COR-L47 (cell line): ENCODE data around the gene SLC6A3.
"Not testable (repeated sequence)": the region's sequence is repeated elsewhere in the genome, so short reads cannot be mapped to it uniquely, and the experiment has no call there.

ENCODE experiments used
- DNase-seq: peaks from one replicate; lab custom pipeline; 2025; lab: John Stamatoyannopoulos, UW

Gene SLC6A3

DNA sequence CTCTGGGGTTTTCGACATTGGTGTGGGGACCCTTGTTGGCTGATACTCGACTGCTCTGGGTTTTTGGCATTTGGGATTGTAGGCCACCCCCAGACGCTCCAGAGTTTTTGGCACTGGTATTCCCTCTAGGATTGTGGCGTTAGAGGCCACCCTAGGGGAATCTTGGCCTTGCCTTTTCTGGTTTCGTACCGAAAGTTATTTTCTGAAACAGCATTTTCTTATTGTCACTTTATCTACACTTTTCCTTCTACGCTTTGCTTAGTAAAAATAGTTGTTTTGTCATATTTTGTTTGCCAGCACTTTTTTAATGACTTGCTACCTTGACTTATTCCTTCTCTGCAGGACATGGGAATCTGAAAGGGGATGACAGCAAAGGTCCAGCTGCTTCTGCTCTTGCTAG, 75.2 kb downstream of the SLC6A3 start:
- no peak for DNase-seq

DNA sequence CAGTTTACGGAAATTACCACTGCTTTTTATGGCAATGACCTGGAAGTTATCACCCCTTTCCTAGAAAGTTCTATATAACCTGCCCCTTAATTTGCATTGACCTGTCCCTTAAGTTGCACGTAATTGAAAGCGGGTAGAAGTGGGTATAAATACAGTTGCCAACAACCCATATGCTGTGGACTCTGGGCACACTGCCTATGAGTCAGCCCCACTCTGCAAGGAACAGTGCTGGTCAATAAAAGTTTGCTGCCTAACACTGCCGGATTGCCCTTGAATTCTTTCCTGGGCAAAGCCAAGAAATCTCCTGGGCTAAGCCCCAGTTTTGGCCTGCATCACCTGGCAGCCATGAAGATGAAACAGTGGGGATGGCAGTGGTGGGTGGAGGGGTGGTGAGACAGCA, 76.5 kb downstream of the SLC6A3 start:
- DNase-seq: no peak

DNA sequence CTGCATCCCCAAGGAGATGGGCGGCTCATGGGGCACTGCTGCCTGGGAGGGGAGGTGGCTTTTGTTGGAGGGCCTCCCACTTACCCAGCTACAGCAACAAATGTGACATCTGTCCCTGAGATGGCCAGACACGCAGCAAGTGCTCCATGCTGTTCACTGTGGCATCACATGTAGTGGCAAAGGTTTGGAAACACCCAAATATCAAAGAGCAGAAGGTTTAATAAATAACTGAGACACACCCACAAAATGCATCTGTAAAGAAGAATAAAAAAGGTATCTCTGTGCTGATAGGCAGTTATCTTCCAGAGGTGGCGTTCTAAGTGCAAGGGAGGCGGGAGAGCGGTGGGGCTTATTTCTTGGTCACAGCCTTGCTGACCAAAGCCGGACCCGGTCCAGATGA, 77.0 kb downstream of the SLC6A3 start:
- no peak for DNase-seq

DNA sequence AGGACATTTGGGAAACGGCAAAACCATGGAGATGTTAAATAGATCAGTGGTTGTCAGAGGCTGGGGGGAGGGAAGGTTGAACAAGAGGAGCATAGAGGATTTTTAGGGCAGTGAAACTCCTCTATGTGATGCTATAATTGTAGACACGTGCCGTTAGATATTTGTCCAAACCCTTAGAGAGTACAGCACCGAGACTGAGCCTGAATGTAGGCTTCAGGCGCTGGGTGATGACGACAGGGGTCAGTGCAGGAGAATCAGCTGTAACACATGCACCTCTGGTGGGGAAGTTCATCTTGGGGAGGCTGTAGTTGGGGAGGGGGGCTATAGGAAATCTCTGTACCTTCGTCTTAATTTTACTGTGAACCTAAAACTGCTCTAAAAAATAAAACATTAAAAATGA, 78.1 kb downstream of the SLC6A3 start:
- no peak for DNase-seq

DNA sequence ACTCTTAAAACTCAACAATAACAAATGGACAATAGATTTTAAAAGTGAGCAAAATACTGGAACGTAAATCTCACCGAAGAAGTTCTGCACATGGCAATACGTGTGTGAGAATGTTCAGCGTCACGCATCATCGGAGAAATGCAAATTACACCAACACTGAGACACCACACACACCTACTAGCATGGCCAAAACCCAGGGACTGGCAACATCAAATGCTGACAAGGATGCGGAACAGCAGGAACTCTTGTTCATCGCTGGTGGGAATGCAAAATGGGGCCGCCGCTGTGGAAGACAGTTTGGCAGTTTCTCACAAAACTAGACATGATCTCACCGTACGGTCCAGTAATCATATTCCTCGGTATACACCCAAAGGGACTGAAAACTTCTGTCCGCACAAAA, 78.7 kb downstream of the SLC6A3 start:
- DNase-seq: no peak

DNA sequence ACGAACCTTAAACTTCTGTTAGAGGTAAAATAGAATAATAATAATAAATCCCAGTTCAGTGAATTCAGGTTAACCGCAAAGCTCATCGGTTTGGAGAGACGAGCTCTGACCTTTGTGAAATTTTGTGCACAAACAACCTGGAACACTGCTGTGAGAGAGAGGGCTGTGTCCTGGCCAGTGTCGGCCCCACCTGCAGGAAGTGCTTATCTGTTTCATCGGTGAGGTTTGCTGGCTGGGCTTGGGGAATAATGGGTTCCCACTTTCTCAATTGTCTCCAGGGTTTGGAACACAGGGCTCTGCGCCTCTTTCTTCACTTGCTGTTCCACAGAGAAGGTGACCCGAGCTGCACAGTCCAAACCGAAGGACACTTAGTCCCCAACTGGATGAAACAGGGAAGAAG, 81.0 kb downstream of the SLC6A3 start:
- no peak for DNase-seq

DNA sequence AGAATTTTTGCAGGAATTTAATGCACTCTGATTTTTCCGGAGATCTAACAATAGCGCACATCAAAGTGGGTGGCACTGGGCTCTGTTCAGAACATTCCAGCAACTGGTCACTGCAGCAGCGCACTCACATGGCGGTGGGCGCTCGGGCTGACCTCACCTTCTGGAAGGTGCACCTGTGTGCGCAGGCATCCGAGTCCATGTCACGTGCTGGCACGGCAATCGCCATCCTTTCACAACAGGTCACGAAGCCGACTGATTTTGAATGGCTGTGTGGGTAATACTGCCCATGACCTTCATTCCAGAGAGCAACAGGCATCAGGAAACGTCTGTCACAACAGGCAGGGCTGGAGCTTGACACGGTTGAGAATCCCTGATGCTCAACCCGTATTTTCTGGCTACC, 81.7 kb downstream of the SLC6A3 start:
- DNase-seq: no peak

DNA sequence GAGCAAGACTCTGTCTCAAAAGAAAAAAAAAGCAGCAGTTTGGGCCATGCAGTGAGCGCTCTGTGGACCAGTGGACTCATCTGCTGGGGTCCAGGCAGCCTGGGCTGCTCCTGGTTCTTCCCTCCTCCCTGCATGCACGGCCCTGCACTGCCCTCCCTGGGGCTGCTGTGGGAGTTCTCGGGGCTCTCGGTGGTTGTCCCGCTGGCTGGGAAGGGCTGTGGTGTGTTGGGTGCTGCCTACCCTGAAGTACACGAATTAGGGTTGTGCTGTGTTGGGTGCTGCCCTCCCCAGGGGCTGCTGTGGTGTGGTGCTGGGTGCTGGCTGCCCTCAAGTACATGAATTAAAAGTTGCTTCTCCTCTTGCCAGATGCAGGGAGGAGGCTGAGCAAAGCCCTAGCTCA, 82.1 kb downstream of the SLC6A3 start:
- DNase-seq: no peak

DNA sequence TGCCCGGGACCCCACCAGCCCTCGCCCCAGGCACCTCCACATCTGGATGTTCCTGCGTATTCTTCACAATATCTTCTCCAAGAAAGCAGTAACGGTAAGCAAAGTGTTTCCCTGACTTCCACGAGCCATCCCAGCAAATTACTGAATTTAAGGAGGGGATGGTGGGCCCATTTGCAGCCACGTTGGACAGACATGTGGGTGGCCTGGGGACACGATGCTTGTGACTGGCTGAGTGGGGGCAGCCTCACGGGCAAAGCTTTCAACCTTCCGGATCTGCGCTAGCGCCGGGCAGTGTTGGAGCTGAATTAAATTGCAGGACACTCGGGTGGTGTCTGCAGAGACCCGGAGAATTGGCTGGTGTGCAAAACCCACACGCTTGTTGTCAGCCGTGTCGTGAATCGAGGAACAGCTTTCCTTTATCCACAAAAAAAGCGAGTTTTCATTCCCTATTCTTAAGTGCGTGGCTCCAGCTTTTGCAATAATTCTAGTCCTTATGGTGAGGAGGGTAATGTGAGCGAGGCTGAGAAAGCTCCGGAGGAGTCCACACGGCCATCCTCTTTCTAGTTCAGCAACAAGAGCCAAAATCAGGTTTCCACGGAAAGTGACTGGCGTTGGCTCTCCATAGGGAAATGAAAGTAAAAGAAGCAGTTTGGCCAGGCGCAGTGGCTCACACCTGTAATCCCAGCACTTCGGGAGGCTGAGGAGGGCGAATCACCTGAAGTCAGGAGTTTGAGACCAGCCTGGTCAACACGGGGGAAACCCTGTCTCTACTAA, 82.8 kb downstream of the SLC6A3 start:
- DNase-seq: no peak

DNA sequence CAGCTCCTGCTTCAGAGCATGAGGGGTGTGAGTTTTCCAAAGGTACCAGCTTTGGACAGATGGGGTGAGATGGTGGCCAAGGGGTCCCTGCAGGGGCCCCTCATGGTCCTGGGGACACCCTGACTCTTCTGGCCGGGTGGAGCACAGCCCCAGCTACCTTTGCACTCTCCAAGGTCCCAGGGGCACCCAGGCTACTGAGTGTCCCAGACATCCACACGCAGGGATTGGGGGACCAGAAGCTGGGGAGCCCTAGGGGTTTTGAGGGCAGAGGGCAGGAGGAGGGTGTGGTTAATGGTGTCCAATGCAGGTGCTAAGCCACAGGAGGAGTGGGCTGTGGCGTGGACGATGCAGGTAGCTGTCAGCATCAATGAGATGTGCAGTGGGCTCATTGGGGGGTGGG, 84.4 kb downstream of the SLC6A3 start:
- DNase-seq: no peak

DNA sequence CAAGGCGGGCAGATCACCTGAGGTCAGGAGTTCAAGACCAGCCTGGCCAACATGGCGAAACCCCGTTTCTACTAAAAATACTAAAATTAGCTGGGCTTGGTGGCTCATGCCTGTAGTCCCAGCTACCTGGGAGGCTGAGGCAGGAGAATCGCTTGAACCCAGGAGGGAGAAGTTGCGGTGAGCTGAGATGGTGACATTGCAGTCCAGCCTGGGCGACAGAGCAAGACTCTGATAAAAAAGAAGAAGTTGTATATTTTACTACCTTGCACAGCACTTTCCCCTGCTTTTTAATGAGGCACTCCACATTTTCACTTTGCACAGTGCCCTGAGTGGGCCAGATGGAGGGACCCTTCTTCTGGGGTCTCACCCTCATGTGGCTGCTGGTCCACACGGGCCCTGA, 84.9 kb downstream of the SLC6A3 start:
- DNase-seq: not testable (repeated sequence)

DNA sequence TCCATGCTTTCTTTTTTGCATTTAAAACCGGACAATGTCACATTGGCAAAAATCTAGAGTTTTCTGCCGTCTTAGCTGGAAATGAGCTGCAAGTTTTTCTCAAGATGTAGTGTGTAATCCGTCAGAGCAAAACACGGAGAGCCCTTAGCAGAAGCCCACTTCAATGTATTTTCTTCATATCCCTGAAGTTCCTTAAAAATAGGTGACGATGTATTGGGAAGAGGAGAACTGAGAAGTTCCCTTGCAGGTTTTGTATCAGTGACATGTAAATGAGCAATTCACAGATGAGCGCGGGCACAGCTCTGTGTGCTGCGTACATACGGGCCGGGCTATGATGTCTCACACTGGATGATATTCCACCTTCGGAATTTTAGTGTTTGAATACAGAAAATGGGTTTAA, 85.5 kb downstream of the SLC6A3 start:
- DNase-seq: no peak

DNA sequence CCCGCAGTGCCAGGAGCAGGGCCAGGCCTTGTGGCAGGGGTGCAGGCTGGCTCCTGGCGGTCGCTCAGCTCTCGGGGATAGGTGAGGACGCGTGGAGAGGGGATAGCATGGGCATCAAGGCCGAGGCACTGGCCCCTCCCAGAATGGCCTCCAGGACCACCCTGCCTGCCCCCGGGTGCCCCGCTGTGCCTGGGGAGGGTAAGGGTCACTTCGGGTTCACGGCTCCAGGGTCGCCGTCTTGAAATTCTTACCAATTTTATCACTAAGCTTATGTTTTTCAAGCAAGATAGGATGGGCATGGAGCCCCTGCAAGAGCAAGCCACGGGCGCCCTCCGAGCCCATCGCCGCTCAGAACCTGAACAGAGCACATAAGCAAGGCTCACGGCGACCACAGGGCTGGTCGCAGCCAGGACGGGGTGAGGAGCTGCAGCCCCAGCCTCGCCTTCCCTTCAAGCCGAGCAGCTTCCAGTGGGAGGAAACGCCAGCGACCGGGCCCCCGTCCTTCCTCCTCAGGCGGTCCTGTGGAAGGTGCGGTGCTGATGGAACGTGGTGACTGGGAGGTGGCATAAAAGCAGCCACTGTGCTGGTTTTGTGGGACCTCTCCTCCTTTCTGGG, 86.1 kb downstream of the SLC6A3 start:
- no peak for DNase-seq

DNA sequence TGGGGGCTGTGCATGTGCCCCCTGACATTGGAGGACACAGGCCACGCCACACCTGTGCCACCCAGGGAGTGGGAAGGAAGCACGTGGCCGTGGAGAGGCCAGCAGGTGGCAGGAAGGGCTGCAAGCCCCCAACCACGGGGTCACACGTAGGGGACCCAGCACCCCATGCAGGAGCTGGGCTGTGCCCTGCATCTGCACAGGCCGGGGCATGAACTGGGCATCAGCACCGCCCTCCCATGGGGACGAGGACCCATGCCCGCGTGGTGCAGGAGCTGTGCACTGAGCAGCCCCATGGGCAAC, 86.6 kb downstream of the SLC6A3 start:
- no peak for DNase-seq

DNA sequence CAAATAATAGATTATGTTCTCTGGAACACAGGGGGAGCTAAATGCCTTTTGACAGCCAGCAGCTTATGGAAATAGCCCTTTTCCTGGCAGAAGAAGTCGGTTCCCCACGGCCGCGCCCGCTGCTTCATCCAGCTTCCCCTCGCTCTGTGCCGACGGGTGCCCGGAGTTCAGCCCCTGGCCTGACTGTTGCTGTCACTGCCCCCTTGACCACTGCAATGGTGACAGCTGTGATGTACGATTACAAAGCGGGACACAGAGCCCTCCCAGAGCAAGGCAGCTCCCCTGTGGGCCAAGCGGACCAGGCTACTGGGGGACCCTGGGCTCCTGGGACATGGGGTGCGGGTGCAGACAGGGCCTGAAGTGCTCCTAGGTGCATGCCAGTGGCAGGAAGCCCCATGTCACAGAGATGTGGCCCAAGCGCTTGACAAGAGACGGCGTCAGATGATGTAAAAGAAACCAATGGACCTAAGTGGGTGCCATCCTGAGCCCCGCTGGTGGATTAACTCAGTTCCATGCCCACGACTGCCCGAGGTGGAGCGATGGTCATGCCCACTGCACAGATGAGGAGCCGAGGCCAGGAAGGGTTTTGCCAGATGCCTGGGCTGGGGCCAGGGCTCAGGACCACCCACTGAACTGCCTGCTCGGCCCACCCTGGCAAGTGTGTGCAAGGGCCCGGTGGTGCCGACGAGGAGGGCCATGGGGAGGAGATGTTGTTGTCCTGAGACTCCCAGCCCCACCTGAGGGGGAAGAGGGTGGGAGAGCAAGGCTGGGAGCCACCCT, 87.1 kb downstream of the SLC6A3 start:
- no peak for DNase-seq

DNA sequence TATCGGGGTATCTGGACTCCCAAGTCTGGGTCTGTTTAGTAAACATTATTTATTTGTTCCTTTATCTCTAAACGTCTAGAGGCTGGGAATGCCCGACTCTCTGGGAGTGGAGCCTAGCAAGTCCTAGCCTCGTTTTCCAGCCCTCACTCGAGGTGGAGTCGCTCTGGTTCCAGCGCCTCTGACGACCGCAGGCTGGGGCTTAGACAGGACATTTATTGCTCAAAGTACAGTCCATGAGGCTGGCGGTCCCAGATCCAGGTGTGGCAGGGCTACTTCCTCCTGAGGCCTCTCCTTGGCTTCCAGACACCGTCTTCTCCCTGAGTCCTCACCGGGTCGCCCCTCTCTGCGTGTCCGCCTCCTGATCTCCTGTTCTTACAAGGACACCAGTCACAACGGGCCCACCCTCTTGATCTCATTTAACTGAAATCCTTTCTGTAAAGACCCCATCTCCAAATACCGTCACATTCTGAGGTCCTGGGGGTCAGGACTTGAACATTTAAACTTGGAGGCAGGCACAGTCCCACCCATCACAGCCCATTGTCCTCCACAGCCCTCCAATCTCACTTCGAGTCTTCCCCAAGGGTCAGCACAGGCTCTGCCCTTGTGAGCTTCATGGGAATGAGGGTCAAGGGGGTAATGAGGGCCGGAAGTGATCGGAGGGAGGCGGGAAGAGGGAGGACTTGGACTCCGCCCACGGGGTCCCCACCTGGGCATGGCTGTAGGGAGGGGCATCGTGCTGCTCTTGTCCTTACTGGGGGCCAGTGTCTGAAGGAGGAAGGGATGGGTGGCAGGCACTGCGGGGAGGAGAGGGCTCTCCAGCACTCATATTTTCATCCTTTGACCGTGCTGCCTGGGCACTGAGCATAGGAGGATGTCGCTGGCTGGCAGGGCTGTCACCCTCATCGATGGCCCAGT, 88.1 kb downstream of the SLC6A3 start:
- DNase-seq: no peak

DNA sequence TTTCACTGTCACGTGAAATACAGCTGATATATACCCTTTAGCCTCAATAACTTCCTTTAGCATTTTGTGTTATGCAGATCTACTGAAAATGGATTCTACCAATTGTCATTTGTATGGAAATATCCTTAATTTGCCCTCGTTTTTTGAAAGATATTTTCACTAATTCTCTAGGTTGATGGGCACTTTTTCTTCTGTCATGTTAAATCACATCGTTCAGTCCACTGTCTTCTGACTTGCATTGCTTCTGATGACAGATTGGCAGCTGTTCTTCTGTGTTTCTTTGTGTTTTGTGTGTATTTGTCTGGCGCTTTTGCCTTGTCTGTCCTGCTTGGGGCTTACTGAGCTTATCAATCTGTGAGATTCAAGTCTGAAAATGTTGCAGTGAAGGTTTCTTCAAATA, 90.7 kb downstream of the SLC6A3 start:
- no peak for DNase-seq

DNA sequence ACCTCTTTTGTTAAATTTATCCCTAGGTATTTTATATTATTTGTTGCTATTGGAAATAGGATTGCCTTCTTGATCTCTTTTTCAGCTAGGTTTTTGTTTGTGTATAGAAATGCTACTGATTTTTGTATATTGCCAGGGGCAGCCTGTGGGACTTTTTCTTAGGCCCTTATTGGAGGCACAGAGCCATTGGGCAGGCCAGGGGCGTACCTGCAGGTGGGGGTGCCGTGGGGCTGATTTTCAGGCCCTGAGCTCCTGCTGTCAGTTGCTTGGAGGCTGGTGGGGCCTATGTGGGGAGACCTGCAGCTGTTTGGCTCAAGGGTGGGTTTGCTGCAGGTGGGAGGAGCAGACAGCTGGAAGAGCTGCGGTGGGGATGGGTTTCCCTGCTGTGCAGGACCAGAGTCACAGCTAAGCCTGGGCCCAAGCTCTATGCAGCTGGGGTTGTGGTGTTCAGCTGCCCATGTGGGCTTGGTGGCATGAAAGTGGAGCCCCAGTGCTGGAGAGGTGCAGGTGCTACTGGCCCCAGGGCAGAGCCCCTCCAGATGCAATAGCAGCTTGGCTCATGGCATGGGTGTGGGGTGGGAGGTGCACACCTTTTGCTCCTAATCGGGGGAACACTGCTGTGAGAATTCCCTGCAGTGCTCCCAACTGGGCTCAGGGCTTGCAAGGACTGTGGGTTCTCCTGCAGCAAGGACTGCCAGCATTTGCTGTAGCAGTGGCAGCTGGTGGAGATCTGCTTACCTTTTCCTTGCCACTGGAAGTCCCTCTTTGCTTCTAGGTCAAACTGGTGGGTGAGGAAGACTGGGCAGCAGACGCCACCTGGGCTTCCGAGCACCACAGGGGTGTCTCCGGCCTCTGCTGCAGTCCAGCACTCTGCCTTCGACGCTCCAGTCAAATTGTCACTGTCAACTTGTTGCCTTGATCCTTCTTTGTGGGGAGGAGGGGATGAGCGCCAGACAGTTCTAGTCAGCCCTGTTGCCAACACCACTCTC, 92.7 kb downstream of the SLC6A3 start:
- DNase-seq: no peak

DNA sequence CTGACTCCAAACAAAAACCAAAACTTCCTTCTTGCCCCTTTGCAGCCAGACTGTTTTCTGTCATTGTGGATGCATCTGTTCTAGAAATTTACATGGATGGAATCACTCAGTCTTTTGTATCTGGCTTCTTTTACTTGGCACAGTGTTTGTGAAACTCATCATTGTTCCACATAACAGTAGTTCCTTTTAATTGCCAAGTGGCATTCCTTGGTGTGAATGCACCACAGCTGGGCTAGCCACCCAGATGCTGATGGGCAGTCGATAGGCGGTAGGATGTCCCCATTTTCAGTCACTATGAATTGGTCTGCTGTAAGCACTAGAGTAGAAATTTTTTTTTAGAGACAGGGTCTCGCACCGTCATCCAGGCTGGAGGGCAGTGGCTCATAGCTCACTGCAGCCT, 94.1 kb downstream of the SLC6A3 start:
- no peak for DNase-seq

DNA sequence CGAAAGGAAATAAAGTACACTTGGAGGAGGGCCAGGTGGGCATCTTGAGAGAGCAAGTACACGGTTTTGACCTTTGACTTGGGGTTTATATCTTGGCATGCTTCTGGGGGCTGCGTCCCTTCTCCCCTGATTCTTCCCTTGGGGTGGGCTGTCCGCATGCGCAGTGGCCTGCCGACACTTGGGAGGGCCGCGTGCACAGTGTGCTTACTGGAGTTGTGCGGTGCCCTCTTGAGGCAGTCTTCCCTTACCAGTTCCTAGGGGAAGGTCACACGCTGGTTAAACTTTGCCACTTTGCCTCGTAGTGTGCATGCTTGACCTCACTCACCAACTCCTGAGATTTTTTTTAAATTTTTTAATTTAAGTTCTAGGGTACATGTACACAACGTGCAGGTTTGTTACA, 96.0 kb downstream of the SLC6A3 start:
- DNase-seq: peak; percentile 14

DNA sequence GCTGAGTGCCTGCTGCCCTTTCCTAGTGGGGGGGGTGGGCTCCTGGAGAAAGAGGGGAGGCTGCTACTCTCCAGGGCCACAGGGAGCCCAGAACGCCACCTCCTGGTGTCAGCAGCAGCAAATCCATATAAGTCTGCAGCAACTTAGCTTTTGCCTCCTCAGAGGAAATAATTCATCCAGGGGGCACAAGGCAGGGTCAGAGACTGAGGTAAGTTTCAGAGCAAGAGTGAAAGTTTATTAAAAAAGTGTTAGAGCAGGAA, 96.3 kb downstream of the SLC6A3 start:
- no peak for DNase-seq
